ENCODE results near the gene MLLT10. TPM values are rescaled to one million over a fixed set of nuclear protein-coding genes. Genes with fewer than 3 reads are reported as not detected.

MLLT10 gene
- total and polyA plus RNA-seq, 2 of the 8 experiments (the other 6 are each of a cell fraction or from before 2014, with no cell fraction given), result 53.1 to 62.1 TPM

GRCh38 chr10:21513405-21513788 is 20.6 kb upstream of the MLLT10 start:
- 67% methylated on average over 1 of the region's 1 CpG; no CpG with 5 or more reads in 1 of the 2 experiments for WGBS, 2 experiments (ENCODE audit: extremely low coverage in 1 of 2, insufficient coverage in 1 of 2, insufficient read length in 1 of 2, insufficient replicate concordance in 2 of 2, low coverage in 1 of 2, low lambda C conversion rate in 2 of 2, missing lambda C conversion rate in 1 of 2)

More at GRCh38 chr10:21513405-21513788, 20.6 kb upstream of the MLLT10 start:
- FAIRE-seq (no peak), DNase-seq (ENCODE audit: low read depth in 1 of 2, low spot score in 2 of 2) (no peak)
- no peak overlapping the region for H3K18ac ChIP-seq (ENCODE audit: extremely low read depth, low read length)
- no peaks in the 10 kb centered on the region for H3K36me3 ChIP-seq (ENCODE audit: control insufficient read depth in 2 of 4, insufficient read depth in 4 of 4, low read length in 3 of 4)
- H3K9ac ChIP-seq (replicated peaks in 1 of 4; ENCODE audit: extremely low read depth in 1 of 4, low read depth in 3 of 4, low read length in 3 of 4), result no peak overlapping the region; a peak in 1 of 7 replicates
- no peaks in the 10 kb centered on the region; a peak in 2 of 7 replicates for H3K27me3 ChIP-seq (replicated peaks in 1 of 4; ENCODE audit: control insufficient read depth in 3 of 4, extremely low read depth in 1 of 4, insufficient read depth in 3 of 4, low read length in 3 of 4)
- H2BK12ac ChIP-seq (ENCODE audit: low read depth, low read length), result no peak overlapping the region
- H4K8ac ChIP-seq (ENCODE audit: extremely low read depth, insufficient read depth, low read length), result no peak overlapping the region
- peak overlapping the region in 2 of 4 experiments; percentile 22 to 69; a peak in 5 of 8 replicates for H3K4me3 ChIP-seq (ENCODE audit: extremely low read depth in 1 of 4, insufficient read depth in 2 of 4, low read depth in 3 of 4, low read length in 4 of 4)
- H3K27ac ChIP-seq (ENCODE audit: low read depth, low read length), result no peak overlapping the region
- H3K4me1 ChIP-seq (replicated peaks in 1 of 4; ENCODE audit: control insufficient read depth in 3 of 4, insufficient read depth in 4 of 4, low read length in 3 of 4), result peaks cover 4 to 34% (median 18%) of the 10 kb centered on the region in 4 experiments; a peak in 6 of 7 replicates
- H3K23me2 ChIP-seq (ENCODE audit: low read depth, low read length), result peaks cover 30% of the 10 kb centered on the region
- no peak overlapping the region for H4K91ac ChIP-seq (replicated peaks; ENCODE audit: insufficient read length, low read length)
- CTCF ChIA-PET (ENCODE audit: partially characterized antibody), result interaction anchor here (4.2 kb wide), 1 partner anchor 18 kb away, joined by 24 read pairs; no protein-coding TSS in a partner anchor
- H4K20me1 ChIP-seq (replicated peaks in 1 of 2; ENCODE audit: control insufficient read depth in 1 of 2, insufficient read depth in 2 of 2, low read length in 2 of 2), result peaks cover 0 to 2% of the 10 kb centered on the region in 2 experiments
- H3K14ac ChIP-seq (ENCODE audit: insufficient read length), result no peak overlapping the region
- H3K9me3 ChIP-seq (ENCODE audit: insufficient read depth in 2 of 2, low read depth in 1 of 2, low read length in 1 of 2), result no peaks in the 10 kb centered on the region
- peaks cover 0 to 57% of the 10 kb centered on the region in 2 experiments; a peak in 3 of 4 replicates for H3K79me2 ChIP-seq (ENCODE audit: control insufficient read depth in 1 of 2, insufficient read depth in 2 of 2, low read length in 2 of 2)
- no peaks in the 10 kb centered on the region for H3K79me1 ChIP-seq (ENCODE audit: low read depth, low read length)
- H3K4me2 ChIP-seq (ENCODE audit: insufficient read depth in 1 of 2, low read depth in 2 of 2, low read length in 2 of 2), result peak overlapping the region; percentile 39 to 100
- H2BK120ac ChIP-seq (replicated peaks; ENCODE audit: low read depth, low read length), result no peak overlapping the region
- no peak overlapping the region for H2BK15ac ChIP-seq (ENCODE audit: low read length)
- H2BK5ac ChIP-seq (ENCODE audit: low read depth, low read length), result no peak overlapping the region
- no peak overlapping the region for H3K4ac ChIP-seq (replicated peaks; ENCODE audit: insufficient read length, low read depth, low read length)
- H2AFZ ChIP-seq (ENCODE audit: low read length), result no peak overlapping the region
- H3K56ac ChIP-seq (replicated peaks; ENCODE audit: insufficient read length, low read depth, low read length), result no peak overlapping the region
- no peak overlapping the region for H2AK5ac ChIP-seq (ENCODE audit: low read depth, low read length)
- H2BK20ac ChIP-seq (ENCODE audit: low read length), result no peak overlapping the region
- H4K5ac ChIP-seq (ENCODE audit: insufficient read length, low read depth, low read length), result peak overlapping the region; percentile 46
- POLR2A ChIA-PET (ENCODE audit: partially characterized antibody), result interaction anchor here (1.0 to 17.3 kb wide), 3 partner anchors 9 to 19 kb away, joined by 4 to 352 read pairs (median 322); partner anchors contain the start of gene SKIDA1
- TF ChIP-seq HDAC6 (IDR thresholded peaks at IDR 0.05; ENCODE audit: low read depth, low read length) (no peak), BCL11A (IDR thresholded peaks at IDR 0.05; ENCODE audit: low read depth in 2 of 2, low read length in 2 of 2) (no peak), SP4 (IDR thresholded peaks at IDR 0.05; ENCODE audit: low read length) (no peak), POU5F1 (IDR thresholded peaks at IDR 0.05; ENCODE audit: low read depth, low read length) (no peak), TCF12 (IDR thresholded peaks at IDR 0.05; ENCODE audit: low read depth, low read length) (no peak), RAD21 (IDR thresholded peaks at IDR 0.05 in 1 of 2, conservative IDR thresholded peaks at IDR 0.05 in 1 of 2; ENCODE audit: low read depth in 2 of 2, low read length in 2 of 2) (no peak)
- H3K23ac ChIP-seq (ENCODE audit: insufficient read length), result no peak overlapping the region
